Measurements from ENCODE around the gene AMOTL2. TPM values are rescaled to one million over a fixed set of nuclear protein-coding genes. Genes with fewer than 3 reads are reported as not detected.

Gene AMOTL2
- total RNA-seq, 4 donors from 2014 or later, result 93.2 to 226 (median 153) TPM

GRCh38 chr3:134333522-134334181 is 40.6 kb downstream of the AMOTL2 start:
- H3K27ac ChIP-seq, result peak overlapping the region; percentile 75 to 89 (median 84)
- H3K4me1 ChIP-seq, result peaks cover 17 to 84% (median 59%) of the 10 kb centered on the region in 3 donors
- H3K27me3 ChIP-seq, result no peaks in the 10 kb centered on the region
- ATAC-seq, result peak; percentile 13
- TF ChIP-seq POLR2AphosphoS5 (IDR thresholded peaks at IDR 0.05), result peak; percentile 61
- no peak for TF ChIP-seq POLR2A (IDR thresholded peaks at IDR 0.05)
- no peak for TF ChIP-seq EP300 (IDR thresholded peaks at IDR 0.05)
- TF ChIP-seq CTCF (IDR thresholded peaks at IDR 0.05), result peak in 3 of 4 experiments; percentile 9 to 38 (median 23)
- whole genome bisulfite sequencing, 2 donors (ENCODE audit: low coverage in 1 of 2), result 34 to 43% methylated on average over 4 to 7 of the region's 10 CpGs
- no peak overlapping the region for H3K4me3 ChIP-seq
- no peaks in the 10 kb centered on the region for H3K9me3 ChIP-seq
- no peaks in the 10 kb centered on the region for H3K36me3 ChIP-seq

- TF ChIP-seq EP300 (IDR thresholded peaks at IDR 0.05) (no peak), POLR2A (IDR thresholded peaks at IDR 0.05) (no peak), POLR2AphosphoS5 (IDR thresholded peaks at IDR 0.05) (no peak), CTCF (IDR thresholded peaks at IDR 0.05) (no peak)
- no peaks in the 10 kb centered on the region for H3K36me3 ChIP-seq
- no peak for ATAC-seq
- no peaks in the 10 kb centered on the region for H3K27me3 ChIP-seq
- H3K9me3 ChIP-seq, result no peaks in the 10 kb centered on the region
- no peak overlapping the region for H3K4me3 ChIP-seq
- 82% methylated on average over 6 of the region's 6 CpGs; no CpG with 5 or more reads in 1 of the 2 donors for WGBS, 2 donors (ENCODE audit: low coverage in 1 of 2)
- peak overlapping the region; percentile 39 to 89 (median 84) for H3K27ac ChIP-seq
- H3K4me1 ChIP-seq, result peaks cover 22 to 97% (median 72%) of the 10 kb centered on the region in 3 donors
Observed at GRCh38 chr3:134332344-134332743, 41.9 kb downstream of the AMOTL2 start.

DNA sequence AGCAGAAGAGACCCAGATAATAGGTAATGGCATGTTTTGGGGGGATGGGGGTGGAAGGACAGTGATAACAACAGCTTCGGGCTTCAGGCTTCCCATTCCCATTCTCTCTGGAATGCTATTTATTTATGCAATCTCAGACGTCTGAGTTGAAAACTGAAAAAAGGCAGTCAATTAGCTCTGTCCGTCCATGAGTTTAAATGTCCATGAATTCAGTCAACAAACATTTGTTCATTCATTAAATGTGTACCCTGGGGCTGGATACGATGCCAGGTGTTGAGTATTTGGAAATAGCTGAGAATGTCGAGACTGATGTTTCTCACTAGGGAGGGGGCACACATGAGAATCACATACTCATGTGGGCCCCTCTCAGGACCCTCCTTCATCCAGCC is 42.4 kb downstream of the AMOTL2 start:
- ATAC-seq, result no peak
- Histone ChIP-seq H3K4me3 (no peak overlapping the region), H3K4me1 (peaks cover 25 to 97% (median 75%) of the 10 kb centered on the region in 3 donors), H3K36me3 (no peaks in the 10 kb centered on the region), H3K9me3 (no peaks in the 10 kb centered on the region), H3K27ac (peak overlapping the region; percentile 39 to 89 (median 84)), H3K27me3 (no peaks in the 10 kb centered on the region)
- no peak for TF ChIP-seq CTCF (IDR thresholded peaks at IDR 0.05)
- TF ChIP-seq EP300 (IDR thresholded peaks at IDR 0.05), result no peak
- TF ChIP-seq POLR2A (IDR thresholded peaks at IDR 0.05), result no peak
- TF ChIP-seq POLR2AphosphoS5 (IDR thresholded peaks at IDR 0.05), result no peak
- 28 to 30% methylated on average over 5 of the region's 5 CpGs for WGBS, 2 donors (ENCODE audit: low coverage in 1 of 2)

DNA sequence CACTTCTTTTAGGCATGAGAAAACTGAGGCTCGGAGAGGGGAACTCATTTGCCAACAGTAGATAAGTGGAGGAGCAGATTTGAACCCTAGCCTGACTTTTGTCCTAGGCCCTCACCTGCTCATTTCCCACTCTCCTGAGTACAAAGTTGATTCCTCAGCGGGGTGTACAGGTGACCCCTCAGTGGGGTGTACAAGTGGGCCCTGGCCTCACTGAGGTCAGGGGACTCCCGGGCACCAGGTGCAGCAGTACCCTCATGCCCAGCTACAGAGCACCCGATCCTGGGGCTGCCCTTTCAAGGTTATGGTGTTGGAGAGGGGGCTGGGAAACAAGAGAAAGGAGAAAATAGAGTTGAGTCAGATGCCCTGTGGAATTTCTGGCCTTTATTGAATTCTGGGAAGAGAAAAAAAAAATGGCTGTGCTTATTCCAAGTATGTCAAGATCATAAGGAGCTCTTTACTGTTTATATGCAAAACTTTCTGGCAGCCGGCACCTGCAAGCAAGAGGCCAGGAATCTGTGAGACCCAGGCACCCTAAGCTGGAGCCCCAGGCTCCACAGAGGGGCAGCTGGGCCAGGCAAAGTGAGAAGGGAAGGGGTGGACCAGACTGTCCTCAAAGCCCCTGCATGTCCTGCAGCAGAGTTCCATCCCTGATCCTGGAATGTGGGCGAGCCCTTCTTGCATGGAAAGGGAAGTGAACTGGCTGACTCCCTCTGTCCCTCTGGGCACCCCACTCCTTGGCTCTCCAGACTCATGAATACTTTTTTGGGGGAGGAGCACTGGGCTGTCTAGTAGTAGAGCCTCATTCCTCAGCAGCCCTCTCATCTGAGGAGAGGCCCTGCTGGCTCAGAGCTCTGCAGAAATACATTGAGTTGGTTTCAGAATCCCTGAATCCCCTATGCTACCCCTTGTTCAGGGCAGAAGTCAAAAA is 43.1 kb downstream of the AMOTL2 start:
- WGBS, 2 donors (ENCODE audit: low coverage in 1 of 2), result 46 to 82% methylated on average over 2 to 5 of the region's 6 CpGs
- Histone ChIP-seq H3K27me3 (no peaks in the 10 kb centered on the region), H3K4me1 (peaks cover 28 to 97% (median 75%) of the 10 kb centered on the region in 3 donors), H3K4me3 (no peak overlapping the region), H3K27ac (peak overlapping the region; percentile 39 to 89 (median 84)), H3K9me3 (no peaks in the 10 kb centered on the region), H3K36me3 (no peaks in the 10 kb centered on the region)
- ATAC-seq, result peak; percentile 56
- TF ChIP-seq POLR2A (IDR thresholded peaks at IDR 0.05) (peak in 1 of 2 donors; percentile 11), POLR2AphosphoS5 (IDR thresholded peaks at IDR 0.05) (peak; percentile 65), EP300 (IDR thresholded peaks at IDR 0.05) (no peak), CTCF (IDR thresholded peaks at IDR 0.05) (no peak)

Data from gastroesophageal sphincter (tissue), 4 donors.